NCI-H146 (cell line): ENCODE results near the gene ESR2.
"Not testable (repeated sequence)": the region's sequence is repeated elsewhere in the genome, so short reads cannot be mapped to it uniquely, and the experiment has no call there.

ENCODE experiments used
- DNase-seq: peaks from one replicate; lab custom pipeline; 2025; lab: John Stamatoyannopoulos, UW

The ESR2 gene

GRCh38 chr14:64293976-64294671 lies at the start of gene ESR2:
Gene ESR2 (minus strand): TSS chr14:64294371. CDS start chr14:64282985, 11,386 bp downstream.
- DNase-seq: peak; percentile 45

- DNase-seq: no peak
These were observed 46.5 kb upstream of the ESR2 start for GRCh38 chr14:64340560-64341196.

- peak; percentile 98 for DNase-seq
These were observed 44.6 kb upstream of the ESR2 start for GRCh38 chr14:64338616-64339316.

GRCh38 chr14:64337888-64338615 lies 43.9 kb upstream of the ESR2 start:
- DNase-seq: peak; percentile 77

- no peak for DNase-seq
These were observed 35.0 kb upstream of the ESR2 start for GRCh38 chr14:64329149-64329548.

GRCh38 chr14:64326502-64326901 lies 32.3 kb upstream of the ESR2 start:
- no peak for DNase-seq

- DNase-seq: no peak
These were observed 30.7 kb upstream of the ESR2 start for GRCh38 chr14:64324895-64325294.

GRCh38 chr14:64324461-64324860 lies 30.3 kb upstream of the ESR2 start:
- no peak for DNase-seq

GRCh38 chr14:64320362-64320761 lies 26.2 kb upstream of the ESR2 start:
- not testable (repeated sequence) for DNase-seq

GRCh38 chr14:64318695-64319094 lies 24.5 kb upstream of the ESR2 start:
- not testable (repeated sequence) for DNase-seq

- DNase-seq: peak; percentile 56
These were observed 9.3 kb upstream of the ESR2 start for GRCh38 chr14:64303471-64303917.

- DNase-seq: no peak
These were observed 4.6 kb upstream of the ESR2 start for GRCh38 chr14:64298773-64299172.

- no peak for DNase-seq
These were observed 2.4 kb upstream of the ESR2 start for GRCh38 chr14:64296561-64296960.

- DNase-seq: peak; percentile 58
These were observed 672 bp upstream of the ESR2 start for GRCh38 chr14:64294672-64295413.

GRCh38 chr14:64292197-64292596 lies 2.0 kb downstream of the ESR2 start:
- DNase-seq: no peak

GRCh38 chr14:64289571-64289970 lies 4.6 kb downstream of the ESR2 start:
- no peak for DNase-seq

- DNase-seq: no peak
These were observed 12.4 kb downstream of the ESR2 start for GRCh38 chr14:64281805-64282204.

GRCh38 chr14:64279704-64280668 lies 14.2 kb downstream of the ESR2 start:
- peak; percentile 46 for DNase-seq

- DNase-seq: no peak
These were observed 15.7 kb downstream of the ESR2 start for GRCh38 chr14:64278458-64278857.

- no peak for DNase-seq
These were observed 22.2 kb downstream of the ESR2 start for GRCh38 chr14:64272019-64272418.
